H1 (cell line): ENCODE results near the gene TBC1D22B. TPM values are rescaled to one million over a fixed set of nuclear protein-coding genes. Genes with fewer than 3 reads are reported as not detected.

Experiments
- CTCF ChIA-PET: fragments of 300-600 bp; sonication (Branson Sonifier 250); formaldehyde crosslinking; loops from one replicate; lab custom pipeline; 2021; ENCODE audit not compliant: partially characterized antibody; lab: Charles Lee
- POLR2A ChIA-PET: fragments of 300-600 bp; sonication (Branson Sonifier 250); formaldehyde crosslinking; loops from one replicate; lab custom pipeline; 2021; ENCODE audit warnings: inconsistent platforms; ENCODE audit not compliant: partially characterized antibody; lab: Charles Lee
- DNase-seq, 2 experiments: peaks; one replicate each; pipeline versions ENCODE4 v3.0.0 to v3.0.0-alpha.2; 2010 to 2022; ENCODE audit warnings: low spot score in 2 of 2, low read depth in 1 of 2, mixed read lengths in 1 of 2
- FAIRE-seq: peaks from 2 replicates; lab custom pipeline; 2011; peaks lifted over from hg19 to GRCh38; lab: Jason Lieb, UNC
- H2AFZ ChIP-seq: 2 replicates; pipeline ENCODE4 v1.8.1; 2012; ENCODE audit warnings: low read length, inconsistent platforms
- H2AK5ac ChIP-seq: 2 replicates; pipeline ENCODE4 v1.6.1; 2013; ENCODE audit warnings: low read depth, low read length
- H2BK120ac ChIP-seq: replicated peaks from 2 replicates; pipeline ENCODE3; 2013; ENCODE audit warnings: low read depth, low read length, inconsistent platforms
- H2BK12ac ChIP-seq: 2 replicates; pipeline ENCODE4 v1.6.1; 2013; ENCODE audit warnings: low read depth, low read length
- H2BK15ac ChIP-seq: 2 replicates; pipeline ENCODE4 v1.6.1; 2013; ENCODE audit warnings: low read length
- H2BK20ac ChIP-seq: 2 replicates; pipeline ENCODE4 v1.6.1; 2013; ENCODE audit warnings: low read length
- H2BK5ac ChIP-seq: 2 replicates; pipeline ENCODE4 v1.6.1; 2013; ENCODE audit warnings: low read depth, low read length
- H3K14ac ChIP-seq: 2 replicates; pipeline ENCODE4 v1.6.1; 2013; ENCODE audit warnings: inconsistent platforms; ENCODE audit not compliant: insufficient read length
- H3K18ac ChIP-seq: 2 replicates; pipeline ENCODE4 v1.6.1; 2013; ENCODE audit warnings: low read length; ENCODE audit errors: extremely low read depth
- H3K23ac ChIP-seq: 2 replicates; pipeline ENCODE4 v1.6.1; 2013; ENCODE audit warnings: inconsistent platforms; ENCODE audit not compliant: insufficient read length
- H3K23me2 ChIP-seq: 2 replicates; pipeline ENCODE4 v1.6.1; 2013; ENCODE audit warnings: low read depth, low read length
- H3K27ac ChIP-seq: 2 replicates; pipeline ENCODE4 v1.6.1; 2011; ENCODE audit warnings: low read depth, low read length, inconsistent platforms
- H3K27me3 ChIP-seq, 4 experiments: replicated peaks in 1 of 4; 1 replicate in 1 of 4; 2 replicates in 3 of 4; pipeline versions ENCODE4 v1.6.1 to v1.8.1; 2011 to 2013; ENCODE audit warnings: low read length in 3 of 4, mild to moderate bottlenecking in 3 of 4, inconsistent platforms in 2 of 4, mixed read lengths in 2 of 4, moderate library complexity in 1 of 4; ENCODE audit not compliant: control insufficient read depth in 3 of 4, insufficient read depth in 3 of 4; ENCODE audit errors: extremely low read depth in 1 of 4
- H3K36me3 ChIP-seq, 4 experiments: 2 replicates each; pipeline versions ENCODE4 v1.6.1 to v1.8.1; 2011 to 2013; ENCODE audit warnings: mild to moderate bottlenecking in 4 of 4, low read length in 3 of 4, moderate library complexity in 2 of 4, control low read depth in 1 of 4, inconsistent platforms in 1 of 4; ENCODE audit not compliant: insufficient read depth in 4 of 4, control insufficient read depth in 2 of 4
- H3K4ac ChIP-seq: replicated peaks from 2 replicates; pipeline ENCODE3; 2013; ENCODE audit warnings: low read length, low read depth, mixed read lengths, inconsistent platforms; ENCODE audit not compliant: insufficient read length
- H3K4me1 ChIP-seq, 4 experiments: replicated peaks in 1 of 4; 1 replicate in 1 of 4; 2 replicates in 3 of 4; pipeline versions ENCODE4 v1.6.1 to v1.8.1; 2011 to 2013; ENCODE audit warnings: low read length in 3 of 4, inconsistent platforms in 2 of 4, mixed read lengths in 1 of 4; ENCODE audit not compliant: insufficient read depth in 4 of 4, control insufficient read depth in 3 of 4
- H3K4me2 ChIP-seq, 2 experiments: 2 replicates each; pipeline versions ENCODE4 v1.6.1 to v1.8.1; 2011 to 2013; ENCODE audit warnings: low read depth in 2 of 2, low read length in 2 of 2, control low read depth in 1 of 2, inconsistent platforms in 1 of 2, mild to moderate bottlenecking in 1 of 2; ENCODE audit not compliant: insufficient read depth in 1 of 2
- H3K4me3 ChIP-seq, 4 experiments: fragments of 200-600, 300-600 bp in 1 of 4; sonication (generic), shearing (Covaris generic), sonication (Bioruptor Twin) in 1 of 4; 2 replicates each; pipeline versions ENCODE4 v1.5.1 to v1.8.1; 2011 to 2016; ENCODE audit warnings: low read length in 4 of 4, low read depth in 3 of 4, control low read depth in 2 of 4, inconsistent platforms in 2 of 4, mild to moderate bottlenecking in 2 of 4, mixed read lengths in 1 of 4, moderate library complexity in 1 of 4; ENCODE audit not compliant: insufficient read depth in 2 of 4; ENCODE audit errors: extremely low read depth in 1 of 4
- H3K56ac ChIP-seq: replicated peaks from 2 replicates; pipeline ENCODE3; 2013; ENCODE audit warnings: low read depth, mild to moderate bottlenecking, mixed read lengths, low read length, inconsistent platforms; ENCODE audit not compliant: insufficient read length
- H3K79me1 ChIP-seq: 2 replicates; pipeline ENCODE4 v1.6.1; 2013; ENCODE audit warnings: low read depth, low read length, control low read depth
- H3K79me2 ChIP-seq, 2 experiments: 2 replicates each; pipeline versions ENCODE4 v1.6.1 to v1.8.1; 2012 to 2013; ENCODE audit warnings: low read length in 2 of 2, mild to moderate bottlenecking in 2 of 2, inconsistent platforms in 1 of 2; ENCODE audit not compliant: insufficient read depth in 2 of 2, control insufficient read depth in 1 of 2
- H3K9ac ChIP-seq, 4 experiments: replicated peaks in 1 of 4; 1 replicate in 1 of 4; 2 replicates in 3 of 4; pipeline versions ENCODE4 v1.6.1 to v1.8.1; 2011 to 2013; ENCODE audit warnings: low read depth in 3 of 4, low read length in 3 of 4, control low read depth in 2 of 4, mild to moderate bottlenecking in 2 of 4, moderate library complexity in 2 of 4, inconsistent platforms in 1 of 4; ENCODE audit errors: extremely low read depth in 1 of 4
- H3K9me3 ChIP-seq, 2 experiments: 2 replicates each; pipeline versions ENCODE4 v1.6.1 to v1.8.1; 2012 to 2013; ENCODE audit warnings: mild to moderate bottlenecking in 2 of 2, moderate library complexity in 2 of 2, control low read depth in 1 of 2, inconsistent platforms in 1 of 2, low read depth in 1 of 2, low read length in 1 of 2, mixed read lengths in 1 of 2; ENCODE audit not compliant: insufficient read depth in 2 of 2
- H4K20me1 ChIP-seq, 2 experiments: replicated peaks in 1 of 2; 2 replicates each; pipeline versions ENCODE3 to v1.8.1; 2011 to 2013; ENCODE audit warnings: inconsistent platforms in 2 of 2, low read length in 2 of 2, mild to moderate bottlenecking in 1 of 2; ENCODE audit not compliant: insufficient read depth in 2 of 2, control insufficient read depth in 1 of 2
- H4K5ac ChIP-seq: 2 replicates; pipeline ENCODE4 v1.6.1; 2013; ENCODE audit warnings: low read length, low read depth, mixed read lengths, inconsistent platforms; ENCODE audit not compliant: insufficient read length
- H4K8ac ChIP-seq: 2 replicates; pipeline ENCODE4 v1.8.0; 2013; ENCODE audit warnings: mild to moderate bottlenecking, moderate library complexity, low read length, inconsistent platforms; ENCODE audit not compliant: insufficient read depth; ENCODE audit errors: extremely low read depth
- H4K91ac ChIP-seq: replicated peaks from 2 replicates; pipeline ENCODE3; 2013; ENCODE audit warnings: low read length, mixed read lengths, inconsistent platforms; ENCODE audit not compliant: insufficient read length
- JUN ChIP-seq: IDR thresholded peaks from 2 replicates; pipeline ENCODE4 v1.6.1; 2011; ENCODE audit warnings: low read depth, mild to moderate bottlenecking, improper control_type of control experiment, low read length
- PHF8 ChIP-seq: fragments of 200-600 bp; sonication (generic); conservative IDR thresholded peaks from 2 replicates; pipeline ENCODE4 v1.7.1; 2012; ENCODE audit warnings: low read depth, mild to moderate bottlenecking, inconsistent platforms, low read length, moderate library complexity
- WGBS, 2 experiments: shearing (Covaris generic) in 1 of 2; methylation state at CpG; one replicate each; pipeline versions ENCODE4 v1.1.6 to v1.1.7; 2013 to 2015; ENCODE audit warnings: low lambda C conversion rate in 2 of 2, mixed read lengths in 2 of 2, inconsistent platforms in 1 of 2, low coverage in 1 of 2, missing lambda C conversion rate in 1 of 2; ENCODE audit not compliant: insufficient replicate concordance in 2 of 2, insufficient coverage in 1 of 2, insufficient read length in 1 of 2; ENCODE audit errors: extremely low coverage in 1 of 2, missing lambda C conversion rate in 1 of 2; 5-methylcytosine and 5-hydroxymethylcytosine counted together
- polyA plus RNA-seq, 7 experiments: library from polyadenylated mRNA; depleted of rRNA in 3 of 7; stranded (reverse) in 5 of 7; unstranded in 2 of 7; fragments of >200 nt in 5 of 7; fragments of 200-250 nt in 2 of 7; gene quantifications; 1 replicate in 5 of 7; 2 replicates in 1 of 7; 4 replicates in 1 of 7; pipeline versions ENCODE4 v1.2.1 to v1.2.3, GENCODE V29; 2011 to 2013; ENCODE audit warnings: missing spikeins in 2 of 7, mixed read lengths in 2 of 7
- total RNA-seq: library from RNA; stranded (reverse); fragmentation: NEBNext Ultra II Directional; extraction: Animal tissue kit (Norgen Biotek cat#: 25700); gene quantifications from 2 replicates; pipeline ENCODE4 v1.2.1, GENCODE V29; 2021
- TF ChIP-seq, protein P1 (sequence below): IDR thresholded peaks from 2 replicates; pipeline ENCODE4 v1.6.1; 2012; ENCODE audit warnings: inconsistent platforms

Gene TBC1D22B
- total and polyA plus RNA-seq, 2 of the 8 experiments (the other 6 are each of a cell fraction or from before 2014, with no cell fraction given): 10.1 to 17.4 TPM

DNA sequence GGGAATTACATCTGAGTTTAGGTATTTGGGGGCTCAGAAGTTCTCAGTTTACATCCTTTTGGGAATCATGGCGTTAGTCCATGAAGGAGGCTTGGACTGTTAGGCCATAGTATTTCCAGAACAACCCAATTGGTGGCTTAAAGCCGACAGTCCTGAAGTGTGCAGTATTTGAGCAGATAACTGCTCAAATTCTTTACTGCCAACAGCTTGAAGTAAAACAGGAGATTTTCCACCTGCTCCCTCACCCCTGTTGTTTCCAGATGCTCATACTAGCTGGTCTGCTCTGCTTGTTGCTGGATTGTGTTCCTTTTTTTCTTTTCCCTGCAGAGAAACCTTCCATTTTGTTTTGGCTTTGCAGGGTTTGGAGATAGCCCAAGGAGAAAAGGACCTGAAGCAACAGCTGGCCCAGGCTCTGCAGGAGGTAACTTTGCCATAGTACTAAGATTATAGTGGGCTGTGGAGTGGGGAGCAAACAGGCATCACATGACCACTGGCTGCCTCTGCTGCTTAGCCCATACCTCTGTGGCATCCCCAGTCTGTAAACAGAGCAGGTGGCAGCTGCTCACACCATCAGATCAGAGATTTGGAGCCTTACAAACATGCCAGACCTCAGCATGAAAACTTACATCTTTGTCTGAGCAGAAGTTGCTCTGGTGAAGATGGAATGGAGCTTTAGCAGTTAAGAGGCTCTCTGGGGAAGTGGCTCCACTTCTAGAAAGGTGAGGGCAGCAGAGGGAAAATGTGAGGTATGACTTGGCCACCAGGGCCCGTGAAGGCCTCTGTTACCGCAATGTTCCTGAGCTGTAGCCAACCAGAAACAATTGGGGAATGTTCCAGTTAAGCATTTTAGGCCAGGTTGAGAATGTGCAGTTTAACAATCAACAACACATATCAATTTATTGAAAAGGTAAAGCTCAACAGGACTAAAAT, 113.8 kb downstream of the TBC1D22B start:
- no peak overlapping the region for H3K14ac ChIP-seq
- peaks cover 6 to 55% (median 36%) of the 10 kb centered on the region in 4 experiments; a peak in 7 of 8 replicates for H3K36me3 ChIP-seq
- no peak overlapping the region for H3K18ac ChIP-seq
- FAIRE-seq (no peak), DNase-seq (no peak)
- no peak overlapping the region for H3K23ac ChIP-seq
- no peaks in the 10 kb centered on the region for H3K9me3 ChIP-seq
- H3K79me1 ChIP-seq: no peaks in the 10 kb centered on the region; the same call in 1 of the 2 replicates
- no peak overlapping the region for H4K8ac ChIP-seq
- no peak overlapping the region for H2BK20ac ChIP-seq
- no peak overlapping the region for H2BK5ac ChIP-seq
- no peaks in the 10 kb centered on the region for H3K23me2 ChIP-seq
- TF ChIP-seq JUN: no peak
- no peak for TF ChIP-seq PHF8
- TF ChIP-seq, protein P1, sequence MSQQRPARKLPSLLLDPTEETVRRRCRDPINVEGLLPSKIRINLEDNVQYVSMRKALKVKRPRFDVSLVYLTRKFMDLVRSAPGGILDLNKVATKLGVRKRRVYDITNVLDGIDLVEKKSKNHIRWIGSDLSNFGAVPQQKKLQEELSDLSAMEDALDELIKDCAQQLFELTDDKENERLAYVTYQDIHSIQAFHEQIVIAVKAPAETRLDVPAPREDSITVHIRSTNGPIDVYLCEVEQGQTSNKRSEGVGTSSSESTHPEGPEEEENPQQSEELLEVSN: no peak
- no peak overlapping the region for H2BK12ac ChIP-seq
- no peaks in the 10 kb centered on the region for H3K27me3 ChIP-seq
- 91% methylated on average over 4 of the region's 4 CpGs; no CpG with 5 or more reads in 1 of the 2 experiments for WGBS, 2 experiments
- no peak overlapping the region for H3K56ac ChIP-seq
- ChIA-PET POLR2A (interaction anchor here (0.8 to 1.4 kb wide), 2 partner anchors 13 to 17 kb away, joined by 3 to 4 read pairs; partner anchors contain the start of gene RNF8), CTCF (interaction anchor here (0.6 to 3.3 kb wide), 5 partner anchors 8 to 46 kb away, joined by 3 to 15 read pairs (median 4); no protein-coding TSS in a partner anchor)
- H2AK5ac ChIP-seq: no peak overlapping the region
- H3K4me1 ChIP-seq: no peaks in the 10 kb centered on the region
- H3K79me2 ChIP-seq: no peaks in the 10 kb centered on the region
- no peak overlapping the region for H2BK15ac ChIP-seq
- H4K20me1 ChIP-seq: peaks cover 0 to 4% of the 10 kb centered on the region in 2 experiments
- no peak overlapping the region for H4K91ac ChIP-seq
- no peak overlapping the region for H3K4ac ChIP-seq
- H2AFZ ChIP-seq: no peak overlapping the region
- no peak overlapping the region for H3K27ac ChIP-seq
- no peak overlapping the region for H3K9ac ChIP-seq
- H4K5ac ChIP-seq: no peak overlapping the region
- no peak overlapping the region for H3K4me3 ChIP-seq
- no peak overlapping the region for H2BK120ac ChIP-seq
- no peak overlapping the region for H3K4me2 ChIP-seq
